ENCODE results near the gene DCUN1D2.

DCUN1D2 gene

GRCh38 chr13:113406321-113407102, 84.0 kb downstream of the DCUN1D2 start:
- no peak overlapping the region for H3K9ac ChIP-seq (ENCODE audit: low read length)
- H3K27me3 ChIP-seq (ENCODE audit: control insufficient read depth in 1 of 2, insufficient read depth in 2 of 2, low read length in 2 of 2): peaks cover 0 to 8% of the 10 kb centered on the region in 2 donors
- H3K36me3 ChIP-seq (ENCODE audit: insufficient read depth, low read length): no peaks in the 10 kb centered on the region
- no peaks in the 10 kb centered on the region for H3K9me3 ChIP-seq (ENCODE audit: low read length)
- no peak overlapping the region for H3K4me3 ChIP-seq (ENCODE audit: low read depth in 1 of 2, low read length in 2 of 2)
- H3K27ac ChIP-seq (ENCODE audit: low read depth, low read length): no peak overlapping the region
- no peaks in the 10 kb centered on the region for H3K4me1 ChIP-seq (ENCODE audit: insufficient read depth, low read length)

All from muscle layer of colon (tissue), 2 donors.